DLD1 (cell line): Measurements from ENCODE around the gene SHISA9.

Source experiments
- in situ Hi-C: cut with HindIII; loops from 2 replicates; pipeline ENCODE4 v1.10.0; 2017; ENCODE audit warnings: low sequenced_read_pairs

SHISA9 gene

GRCh38 chr16:13109171-13109570 lies 207.8 kb downstream of the SHISA9 start:
- in situ Hi-C loops: no loop called here

DNA sequence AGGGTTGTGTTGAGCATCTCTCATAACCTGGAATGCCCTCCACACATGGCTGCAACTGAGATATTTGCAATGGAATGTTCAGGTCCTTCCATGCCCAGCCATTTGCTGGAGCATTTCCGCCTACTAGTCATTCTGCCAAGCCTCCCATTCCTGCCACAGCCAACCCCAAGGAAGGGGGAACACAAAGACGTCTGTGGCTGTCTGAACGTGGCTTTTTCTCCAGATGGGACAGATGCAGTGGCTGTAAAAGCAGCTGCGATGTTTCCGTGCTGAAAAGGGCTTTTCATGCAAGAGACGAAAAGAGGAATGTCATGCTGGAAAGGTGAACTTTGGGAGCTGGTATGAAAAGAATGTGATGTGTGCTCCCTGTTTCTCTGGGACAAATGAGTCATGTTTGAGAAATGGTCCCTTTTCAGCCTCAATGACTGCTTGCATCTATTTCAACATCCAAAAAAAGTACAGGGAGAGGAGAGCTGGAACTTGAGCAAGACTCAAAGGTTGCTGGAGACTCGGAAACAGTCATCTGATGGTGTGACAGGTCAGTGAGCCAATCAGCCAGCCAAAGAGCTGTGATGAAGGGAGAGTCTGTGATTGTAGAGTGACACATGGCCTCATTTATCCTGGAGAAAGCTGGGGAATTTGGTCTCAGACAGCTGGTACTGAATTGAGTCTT lies 208.9 kb downstream of the SHISA9 start:
- in situ Hi-C loops: no loop called here

GRCh38 chr16:13111747-13112146 lies 210.3 kb downstream of the SHISA9 start:
- in situ Hi-C loops: no loop called here

DNA sequence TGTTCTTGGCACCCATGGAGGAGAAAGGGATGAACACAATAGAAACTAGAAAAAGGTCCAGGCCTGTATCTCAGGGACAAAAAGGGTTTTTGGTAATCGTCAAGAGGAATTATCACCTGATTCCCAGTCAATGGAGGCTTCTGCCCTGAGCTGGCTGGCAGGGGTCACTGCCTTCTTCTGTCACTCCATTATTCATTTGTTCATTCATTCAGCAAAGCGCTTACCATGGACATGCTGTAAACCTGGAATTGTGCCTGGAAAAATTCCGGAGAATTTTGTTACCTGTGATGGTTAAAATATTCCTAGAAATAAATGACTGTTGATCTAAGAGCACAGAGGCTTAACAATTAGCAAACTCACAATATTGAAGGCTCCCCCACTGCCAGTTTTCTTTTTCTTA lies 212.3 kb downstream of the SHISA9 start:
- in situ Hi-C loops: no loop called here

DNA sequence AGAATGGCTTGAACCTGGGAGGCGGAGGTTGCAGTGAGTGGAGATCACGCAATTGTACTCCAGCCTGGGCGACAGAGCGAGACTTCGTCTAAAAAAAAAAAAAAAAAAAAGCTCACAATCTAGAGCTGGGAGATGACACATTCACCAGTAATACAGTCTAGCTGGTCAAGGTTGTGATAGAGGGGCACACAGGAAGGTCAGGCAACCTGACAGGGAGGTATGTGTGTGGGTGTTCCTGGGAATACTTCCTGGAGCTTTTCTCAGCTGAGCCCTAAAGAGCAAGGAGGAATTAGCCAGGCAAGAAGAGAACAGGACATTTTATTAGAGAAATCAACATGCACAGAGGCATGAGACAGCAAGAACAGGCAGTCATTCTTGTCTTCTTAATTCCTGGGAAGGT lies 216.7 kb downstream of the SHISA9 start:
- in situ Hi-C loops: no loop called here

GRCh38 chr16:13120091-13120490 lies 218.7 kb downstream of the SHISA9 start:
- in situ Hi-C loops: no loop called here

DNA sequence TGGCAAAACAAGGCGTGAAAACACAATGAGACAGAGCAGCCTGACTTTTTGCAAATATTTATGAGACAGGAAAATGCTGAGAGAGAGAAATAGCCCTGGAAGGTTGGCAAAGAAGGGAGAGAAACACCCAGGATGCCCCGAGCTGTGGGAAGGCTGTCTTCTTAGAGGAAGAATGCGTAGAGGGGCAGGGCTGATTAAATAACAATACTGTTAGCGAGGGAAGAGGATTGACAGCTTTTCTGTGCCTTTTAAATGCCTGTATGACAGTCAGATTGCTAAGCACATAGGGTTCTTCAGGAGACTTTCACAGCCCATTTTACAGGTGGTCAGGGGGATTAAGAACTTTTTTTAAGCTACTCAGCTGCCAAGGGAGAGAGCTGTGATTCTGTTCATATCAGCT lies 219.2 kb downstream of the SHISA9 start:
- in situ Hi-C loops: no loop called here

- in situ Hi-C loops: no loop called here
These were observed 222.6 kb downstream of the SHISA9 start for GRCh38 chr16:13123991-13124390.

- in situ Hi-C loops: no loop called here
These were observed 225.7 kb downstream of the SHISA9 start for GRCh38 chr16:13127144-13127543.

DNA sequence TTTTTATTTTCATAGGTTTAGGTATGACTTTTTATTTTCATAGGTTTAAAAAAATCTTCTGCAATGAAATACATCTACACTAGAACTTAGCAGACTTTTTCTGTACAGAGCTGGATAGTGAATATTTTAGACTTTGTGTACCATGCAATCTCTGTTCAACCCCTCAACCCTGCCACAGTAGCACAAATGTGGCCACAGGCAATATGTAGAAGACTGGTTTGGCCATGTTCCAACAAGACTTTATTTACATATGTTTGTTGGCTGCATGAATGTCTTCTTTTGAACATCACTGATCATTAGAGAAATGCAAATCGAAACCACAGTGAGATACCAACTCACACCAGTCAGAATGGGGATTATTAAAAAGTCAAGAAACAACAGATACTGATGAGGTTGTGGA lies 229.2 kb downstream of the SHISA9 start:
- in situ Hi-C loops: no loop called here

DNA sequence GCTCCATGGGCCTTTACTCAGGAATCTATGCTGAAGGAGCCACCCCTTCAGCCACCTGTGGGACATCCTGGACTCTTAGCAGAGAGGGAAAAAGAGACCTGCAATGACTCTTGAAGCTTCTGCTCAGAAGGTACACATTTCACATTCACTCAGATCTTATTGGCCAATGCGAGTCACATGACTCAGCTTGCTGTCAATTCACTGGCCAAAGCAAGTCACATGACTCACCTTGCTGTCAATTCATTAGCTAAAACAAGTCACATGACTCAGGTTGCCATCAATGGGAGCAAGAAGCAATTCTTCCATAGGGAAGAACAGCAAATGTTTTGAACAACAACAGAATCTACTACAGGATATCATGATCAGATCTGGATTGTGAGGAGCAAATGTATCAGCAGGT lies 233.4 kb downstream of the SHISA9 start:
- in situ Hi-C loops: no loop called here

DNA sequence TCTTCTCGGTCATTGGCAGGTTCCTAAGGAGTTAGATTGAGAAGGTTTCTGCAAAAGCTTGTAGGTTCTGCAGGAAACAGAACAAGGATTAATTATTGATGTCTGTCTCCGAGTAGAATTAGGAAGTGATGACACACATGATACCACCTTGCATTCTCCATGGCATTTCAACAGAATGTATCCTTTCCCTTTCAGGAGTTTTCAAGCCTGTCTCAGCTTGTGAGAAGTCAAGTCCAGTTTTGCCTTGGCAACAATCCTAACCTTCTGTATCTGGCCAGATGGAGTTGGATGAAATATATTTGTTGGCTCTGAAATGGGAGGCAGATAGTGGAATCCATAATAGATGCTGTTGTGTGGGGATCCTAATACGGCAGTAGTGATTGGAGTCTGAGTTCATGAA lies 235.5 kb downstream of the SHISA9 start:
- in situ Hi-C loops: no loop called here

GRCh38 chr16:13138528-13138927 lies 237.1 kb downstream of the SHISA9 start:
- in situ Hi-C loops: no loop called here

- in situ Hi-C loops: no loop called here
These were observed 238.4 kb downstream of the SHISA9 start for GRCh38 chr16:13139661-13140241.

GRCh38 chr16:13143551-13143950 lies 242.2 kb downstream of the SHISA9 start:
- in situ Hi-C loops: no loop called here

DNA sequence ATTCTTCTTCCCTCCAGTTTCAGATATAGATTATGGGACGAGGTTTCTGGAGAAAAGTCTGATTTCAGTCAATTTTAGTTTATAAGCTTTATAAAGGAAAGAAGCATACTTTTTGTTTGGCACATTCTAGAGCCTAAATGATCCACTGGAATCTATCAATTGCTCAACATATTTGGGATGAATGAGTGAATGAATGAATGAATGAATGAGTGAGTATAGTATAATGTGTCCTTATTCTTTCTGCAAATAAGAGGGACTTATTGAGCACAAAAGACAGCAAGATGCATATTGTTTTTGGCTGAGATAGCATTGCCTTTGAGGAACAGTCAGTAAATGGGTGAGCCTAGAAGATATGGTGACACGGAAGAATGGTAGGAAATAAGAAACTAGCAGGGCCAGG lies 245.4 kb downstream of the SHISA9 start:
- in situ Hi-C loops: no loop called here

DNA sequence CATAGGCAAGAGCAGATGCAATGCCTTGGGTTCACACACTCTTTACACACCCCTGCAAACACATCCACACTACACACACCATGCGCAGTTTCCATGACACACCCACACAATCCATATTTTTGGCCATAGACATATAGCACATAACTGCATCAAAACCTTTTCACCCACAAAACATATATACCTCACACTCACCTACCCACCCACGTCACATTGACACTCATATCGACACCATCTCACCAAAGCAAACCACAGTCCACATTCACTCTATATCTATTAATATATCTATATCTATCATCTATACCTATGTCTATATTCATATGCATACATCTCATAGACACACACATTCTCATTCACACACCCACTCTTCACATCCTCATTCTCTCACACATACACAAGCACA lies 246.9 kb downstream of the SHISA9 start:
- in situ Hi-C loops: no loop called here

- in situ Hi-C loops: no loop called here
These were observed 247.4 kb downstream of the SHISA9 start for GRCh38 chr16:13148836-13149235.

- in situ Hi-C loops: no loop called here
These were observed 248.9 kb downstream of the SHISA9 start for GRCh38 chr16:13150181-13150885.

DNA sequence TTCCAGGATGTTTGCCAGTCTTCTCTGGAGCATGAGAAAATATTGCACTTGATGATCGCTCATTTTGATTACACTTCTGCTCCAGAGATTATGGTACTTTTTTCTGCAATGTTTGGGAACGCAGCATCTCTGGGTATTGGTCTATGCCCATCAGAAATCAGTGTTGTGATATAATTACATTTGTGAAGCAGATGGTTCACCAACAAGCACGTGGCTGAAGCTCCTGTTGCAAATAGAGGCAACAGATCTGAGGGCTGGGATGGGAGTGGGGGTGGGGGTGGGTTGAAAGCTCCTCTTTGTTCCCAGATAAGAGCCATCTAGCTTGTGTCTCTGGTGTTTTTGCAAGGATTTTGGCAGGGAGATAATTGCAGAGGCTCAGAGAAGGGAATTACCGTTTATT lies 252.3 kb downstream of the SHISA9 start:
- in situ Hi-C loops: no loop called here

DNA sequence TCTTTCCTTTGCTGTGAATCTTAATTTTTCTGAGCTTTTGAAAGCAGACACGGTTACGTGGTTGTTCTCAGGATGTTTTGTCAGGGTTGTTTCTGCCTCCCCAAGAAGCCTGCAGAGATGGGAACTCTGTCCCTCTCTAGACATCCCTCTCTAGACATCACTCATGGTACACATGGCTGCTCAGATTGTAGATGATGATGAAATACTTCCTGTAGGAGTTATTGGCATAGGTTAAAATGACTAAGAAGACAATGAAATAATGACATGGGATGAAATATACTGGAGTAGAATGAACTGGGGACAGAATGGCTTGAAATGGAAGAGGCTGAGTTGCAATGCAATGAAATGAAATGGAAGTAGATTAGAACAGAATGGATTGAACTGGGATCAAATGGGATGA lies 253.4 kb downstream of the SHISA9 start:
- in situ Hi-C loops: no loop called here

DNA sequence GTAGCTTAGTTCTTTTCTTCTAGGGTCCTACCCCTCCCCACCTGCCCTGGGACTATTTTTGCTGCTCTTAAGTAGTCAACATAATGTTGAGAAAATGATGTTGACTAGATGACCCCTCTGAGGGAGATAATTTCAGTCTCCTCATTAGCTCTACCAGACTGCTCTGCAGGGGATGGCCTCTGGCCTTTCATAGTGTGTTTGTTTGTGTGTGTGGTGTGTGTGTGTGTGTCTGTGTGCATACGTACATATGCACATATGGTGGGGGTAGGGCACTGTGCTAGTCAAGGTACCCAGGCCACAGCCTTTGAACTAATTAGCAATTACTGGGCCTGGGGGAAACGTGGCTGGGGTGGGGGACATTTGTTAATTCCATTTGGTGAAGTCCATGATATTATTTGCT lies 254.0 kb downstream of the SHISA9 start:
- in situ Hi-C loops: no loop called here
